GM19324 (cell line): ENCODE measurements around the gene CFAP100.

Source experiments
- ATAC-seq: cut with Tn5 transposase; IDR thresholded peaks from one replicate; pipeline ENCODE4 v1.9.1; 2021; ENCODE audit warnings: mild to moderate bottlenecking, moderate library complexity; ENCODE audit not compliant: unreplicated experiment, low FRiP score

The CFAP100 gene

DNA sequence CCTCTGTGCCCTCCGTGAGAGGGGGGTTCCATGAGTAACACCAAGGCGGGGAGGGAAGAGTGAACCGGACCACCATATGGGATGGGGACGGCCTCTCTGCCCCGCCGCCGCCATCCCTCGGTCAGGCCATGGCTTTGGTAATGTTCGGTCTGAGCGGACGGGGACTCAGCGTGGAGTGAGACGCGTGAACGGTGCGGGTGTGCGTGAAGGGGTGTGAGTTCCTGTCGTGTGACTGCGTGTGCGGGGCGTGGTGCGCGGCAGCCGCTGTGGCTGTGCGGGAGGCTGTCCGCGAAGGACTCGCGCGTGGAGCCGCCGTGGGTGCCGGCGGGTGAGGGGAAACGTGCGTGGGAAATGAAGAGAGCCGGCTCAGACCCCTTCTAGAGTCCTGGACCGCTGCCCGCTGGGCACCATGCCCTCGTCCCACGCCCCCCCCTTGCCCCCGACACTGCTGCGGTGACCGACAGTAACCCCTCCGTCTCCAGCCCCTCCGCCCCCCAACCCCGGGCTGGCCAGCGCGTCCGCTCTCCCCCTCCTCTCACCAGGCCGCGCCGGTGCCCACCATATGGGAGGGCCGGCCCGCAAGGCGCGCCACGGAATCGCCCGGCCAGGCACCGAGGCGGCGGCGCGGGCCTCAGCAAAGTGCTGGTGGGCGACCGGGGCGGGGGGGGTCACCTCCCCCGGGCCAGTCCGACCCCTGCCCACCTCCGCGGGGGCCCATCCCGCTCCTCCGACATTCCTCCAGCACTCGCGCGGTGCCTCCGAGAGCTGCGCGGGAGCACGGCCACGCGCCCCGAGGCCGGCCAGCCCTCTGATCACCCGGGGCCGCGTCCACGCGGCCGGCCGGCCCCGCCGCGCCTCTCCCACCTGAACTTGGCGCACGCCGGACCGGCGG is 38.1 kb upstream of the CFAP100 start:
- no peak for ATAC-seq

DNA sequence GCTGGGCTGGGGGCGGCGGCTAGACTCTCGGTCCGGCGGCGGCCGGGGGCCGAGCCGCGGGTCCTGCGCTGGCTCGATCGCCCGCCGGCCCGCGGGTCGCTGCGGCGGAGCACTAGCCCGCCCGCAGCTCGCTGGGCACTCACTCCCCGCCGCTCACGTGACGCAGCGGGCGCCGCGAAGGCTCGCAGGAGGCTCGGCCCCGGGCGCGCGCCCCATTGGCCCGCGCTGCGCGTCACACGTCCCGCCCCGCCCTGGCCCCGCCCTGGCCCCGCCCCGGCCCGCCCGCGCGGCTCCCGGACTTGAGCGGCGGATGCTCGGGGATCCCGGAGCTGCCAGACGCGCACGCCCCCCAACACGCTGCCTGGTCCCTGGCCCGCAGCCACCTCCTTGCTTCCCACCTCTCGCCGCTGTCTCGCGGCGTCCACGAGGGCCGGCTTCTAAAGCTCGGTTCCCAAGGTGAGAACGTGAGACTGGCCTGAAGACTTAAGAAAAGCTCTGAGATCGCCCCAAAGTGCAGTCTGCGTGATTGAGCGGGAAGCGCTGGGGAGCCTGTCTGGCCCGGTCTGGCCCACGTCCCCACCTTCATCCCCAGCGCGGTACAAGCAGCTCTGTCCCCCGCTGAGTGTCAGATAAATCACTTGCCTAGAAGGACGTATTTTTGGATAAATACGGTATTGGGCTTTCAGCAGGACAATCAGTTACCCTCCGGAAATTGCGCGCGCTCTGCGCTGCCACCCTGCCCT is 37.2 kb upstream of the CFAP100 start, which contains the start of gene KLF15:
KLF15 (minus strand) TSS at position 114 of the 743 bp plus-strand sequence. CDS start 4,486 bp downstream, outside the sequence.
- peak; percentile 80 for ATAC-seq

DNA sequence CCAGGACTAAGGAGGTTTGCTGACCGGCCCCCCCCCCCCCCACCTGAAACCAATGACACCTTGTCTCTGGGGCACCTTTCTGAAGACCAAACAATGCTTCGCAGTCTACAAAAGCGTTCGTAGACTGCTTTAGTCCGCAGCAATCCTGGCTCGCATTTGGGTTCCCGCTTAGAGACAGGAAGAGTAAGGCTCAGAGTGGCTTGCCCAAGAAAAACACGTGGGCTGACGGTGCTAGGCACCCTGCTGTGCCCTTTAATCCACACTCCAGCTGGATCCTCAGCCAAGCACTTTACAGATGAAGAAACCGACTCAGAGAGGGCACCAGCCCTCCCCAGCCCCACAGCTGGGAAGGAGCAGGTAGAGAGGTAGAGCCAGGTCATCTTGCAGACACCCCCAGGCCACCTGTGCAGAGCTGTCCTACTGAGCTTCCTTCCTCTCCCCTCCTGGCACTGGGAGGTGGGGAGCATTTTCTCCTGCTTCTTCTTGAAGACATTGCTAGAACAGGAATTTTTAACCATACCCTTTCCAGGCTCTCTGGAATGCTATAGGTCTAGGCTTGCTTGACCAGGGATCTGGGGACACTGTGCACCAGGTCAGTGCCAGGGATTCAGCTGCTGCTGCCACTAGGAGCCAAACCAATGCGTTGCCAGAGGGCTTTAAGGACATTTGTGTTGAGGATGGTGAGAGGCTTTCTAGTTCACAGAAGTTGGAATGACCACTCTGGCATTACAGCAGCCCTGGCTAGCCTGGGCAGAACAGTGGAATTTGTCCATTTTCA is 36.5 kb upstream of the CFAP100 start:
- ATAC-seq = no peak

DNA sequence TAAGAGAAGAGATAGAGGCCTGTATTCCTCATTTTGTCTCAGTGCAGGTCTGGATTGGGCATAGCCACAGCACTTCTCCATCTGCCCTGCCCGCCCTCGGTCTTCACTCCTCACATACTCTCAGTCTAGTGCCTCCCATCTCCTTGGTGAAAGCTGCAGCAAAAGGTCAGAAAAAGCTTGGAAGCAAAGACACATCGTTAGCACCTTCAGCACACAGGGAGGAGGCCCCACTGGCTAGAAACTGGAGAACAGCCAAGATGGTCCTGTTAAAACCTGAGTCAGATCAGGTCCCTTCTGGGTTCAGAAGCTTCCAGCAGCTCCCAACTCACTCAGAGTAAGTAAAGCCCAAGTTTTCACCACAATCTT is 35.9 kb upstream of the CFAP100 start:
- no peak for ATAC-seq

DNA sequence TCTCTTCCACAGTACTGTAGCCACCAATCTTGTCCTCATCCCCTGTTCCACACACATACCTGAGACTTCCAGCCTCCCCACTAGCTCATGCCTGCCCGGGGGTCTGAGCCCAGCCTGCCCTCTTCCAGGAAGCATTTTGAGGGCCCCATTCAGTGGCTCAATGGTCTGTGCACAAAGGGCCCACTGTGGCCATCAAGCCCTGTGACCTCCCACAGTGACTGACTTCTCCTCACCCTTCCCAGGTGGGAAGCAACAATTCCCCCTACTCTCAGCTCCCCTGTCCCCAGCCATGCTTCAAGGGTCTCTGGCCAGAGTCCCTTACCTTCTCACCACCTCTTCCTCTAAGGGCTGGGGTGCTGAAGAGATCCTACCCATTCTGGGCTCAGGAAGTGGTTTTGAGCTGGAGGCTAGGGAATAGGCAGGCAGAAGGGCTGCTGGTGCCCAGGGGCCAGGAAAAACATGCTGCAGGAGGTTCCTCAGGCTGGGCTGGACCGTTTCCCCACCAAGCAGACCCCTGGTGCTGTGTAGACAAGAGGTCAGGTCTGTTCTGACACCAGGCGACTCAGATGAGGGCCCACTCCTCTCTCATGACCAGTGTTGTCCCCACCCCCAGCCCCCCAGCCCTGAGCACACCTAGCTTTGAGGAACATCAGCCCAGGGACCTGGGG is 34.5 kb upstream of the CFAP100 start:
- no peak for ATAC-seq

DNA sequence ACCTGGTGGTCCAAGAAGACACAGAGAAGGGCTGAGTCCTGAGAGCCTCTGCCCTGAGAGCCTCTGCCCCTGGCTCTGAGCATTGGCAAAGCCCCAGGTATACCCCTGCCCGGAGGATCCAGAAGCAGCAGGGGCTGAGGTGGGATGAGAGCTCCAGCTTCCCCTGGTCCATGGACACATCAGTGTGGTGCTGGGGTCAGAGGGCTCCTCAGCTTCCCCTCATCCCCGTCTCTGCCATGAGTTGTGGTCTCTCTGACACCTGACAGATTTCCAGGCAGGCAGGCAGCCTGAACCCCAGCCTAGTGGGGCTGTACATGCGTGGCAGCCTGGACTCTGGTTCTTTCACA is 34.0 kb upstream of the CFAP100 start:
- no peak for ATAC-seq

DNA sequence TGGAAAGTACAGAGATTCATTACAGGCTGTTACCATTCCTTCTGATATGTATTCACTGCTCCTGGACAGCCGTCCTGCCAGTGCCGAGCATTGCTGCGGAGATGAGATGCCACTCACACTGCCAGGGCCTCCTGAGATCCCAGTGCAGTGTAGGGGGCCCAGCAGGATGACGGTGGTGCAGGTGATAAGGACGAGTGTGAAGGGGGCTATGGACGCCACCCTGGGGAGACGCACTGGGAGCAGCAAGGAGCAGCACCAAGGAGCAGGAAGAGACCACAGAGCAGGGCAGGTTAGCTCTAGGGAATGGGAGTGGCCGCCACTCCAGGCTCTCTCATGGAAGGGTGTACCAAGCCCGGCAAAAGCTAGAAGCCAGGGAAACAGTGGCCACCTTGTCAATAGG is 33.5 kb upstream of the CFAP100 start:
- no peak for ATAC-seq

DNA sequence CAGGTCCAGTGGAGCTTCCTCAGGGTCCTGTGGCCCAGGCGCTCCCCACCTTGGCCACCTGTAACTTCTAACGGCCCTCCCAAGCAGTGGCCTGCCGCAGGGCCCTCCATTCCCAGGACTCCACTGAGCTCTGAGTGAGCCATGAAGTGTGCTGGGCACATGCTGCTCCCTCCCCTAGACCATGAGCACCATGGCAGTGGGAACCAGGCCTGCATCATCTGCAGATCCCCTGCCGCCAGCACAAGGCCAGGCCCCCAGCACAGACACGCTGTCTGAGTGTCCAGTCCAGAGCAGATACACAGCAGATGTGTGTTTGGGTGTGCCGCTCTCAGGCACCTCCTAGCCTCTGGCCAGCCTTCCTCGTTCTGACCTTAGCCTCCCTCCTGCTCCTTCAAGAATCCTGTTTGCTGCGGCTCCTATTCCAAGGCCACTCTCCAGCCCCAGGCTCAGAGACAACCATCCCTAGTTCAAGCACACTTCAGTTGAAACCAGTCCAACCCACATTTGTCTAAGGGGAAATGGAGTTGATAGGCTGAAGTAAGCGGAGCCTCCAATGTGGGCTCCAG is 30.5 kb upstream of the CFAP100 start:
- no peak for ATAC-seq

DNA sequence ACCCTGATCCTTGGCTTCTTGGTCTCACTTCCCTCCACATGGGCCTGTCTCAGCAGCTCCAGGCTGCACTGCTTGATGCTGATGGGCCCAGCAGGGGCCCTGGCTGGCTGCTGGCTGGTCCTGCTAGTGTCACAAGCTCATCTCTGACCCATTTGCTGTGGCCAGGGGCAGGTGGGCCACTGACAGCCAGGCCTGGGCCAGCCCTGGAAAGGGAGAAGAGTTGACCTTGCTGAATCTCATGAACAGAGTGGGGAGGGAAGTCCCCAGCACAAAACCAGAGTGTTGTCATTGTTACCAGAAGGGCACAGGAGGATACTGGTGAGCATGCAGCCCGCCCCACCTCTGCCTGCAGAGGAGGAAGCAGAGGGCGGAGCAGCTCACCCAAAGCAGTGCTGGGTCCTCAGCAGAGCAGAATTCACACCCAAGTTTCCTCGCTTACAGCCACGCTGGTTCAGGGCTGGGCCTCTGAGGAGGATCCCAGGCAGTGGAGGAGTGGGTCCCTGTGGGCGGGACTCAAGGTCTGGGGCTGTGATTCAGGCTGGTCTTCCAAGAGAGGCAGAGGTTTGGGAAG is 29.9 kb upstream of the CFAP100 start:
- ATAC-seq = no peak

DNA sequence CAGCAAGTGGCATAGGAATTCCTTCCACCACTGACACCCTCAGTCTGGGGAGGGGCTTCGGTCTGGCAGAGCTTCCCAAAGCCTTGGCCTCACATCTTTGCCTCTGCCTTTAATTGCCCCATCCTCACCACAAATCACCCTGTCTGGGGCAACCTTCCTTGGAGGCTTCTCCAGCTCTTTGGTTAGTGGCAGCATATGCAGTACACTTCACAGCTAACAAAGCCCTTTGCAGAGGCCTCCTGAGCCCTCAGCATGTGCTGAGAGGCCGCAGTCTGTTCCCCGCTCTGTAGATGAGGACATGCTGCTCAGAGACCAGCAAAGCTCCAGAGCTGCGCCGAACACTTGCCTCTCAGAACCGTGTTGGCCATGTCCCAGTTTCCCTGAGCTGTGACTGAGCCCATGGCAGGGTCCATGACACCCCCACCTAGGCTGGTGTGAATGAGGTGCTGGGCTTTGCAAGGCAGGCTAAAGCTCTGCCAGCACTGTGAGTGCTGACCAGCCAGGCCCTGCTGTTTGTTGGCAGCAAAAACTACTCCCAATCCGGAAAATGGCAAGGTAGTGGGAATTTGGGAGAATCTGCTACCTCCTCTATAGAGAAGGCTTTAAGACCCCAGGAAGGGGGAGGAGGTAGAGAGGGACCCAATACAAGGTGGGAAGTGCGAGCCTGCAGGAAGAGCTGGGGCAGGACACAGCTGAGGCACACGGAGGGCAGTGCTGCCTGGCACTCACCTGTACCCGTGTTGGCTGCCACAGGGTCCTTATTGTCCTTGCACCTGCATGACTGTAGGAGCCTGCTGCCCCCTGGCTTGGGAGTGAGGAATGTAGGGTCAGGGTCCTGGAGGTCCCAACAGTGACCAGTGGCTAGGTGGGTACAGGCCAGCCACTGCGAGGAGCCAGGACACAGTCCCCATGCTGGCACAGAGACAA is 29.1 kb upstream of the CFAP100 start:
- ATAC-seq = no peak

DNA sequence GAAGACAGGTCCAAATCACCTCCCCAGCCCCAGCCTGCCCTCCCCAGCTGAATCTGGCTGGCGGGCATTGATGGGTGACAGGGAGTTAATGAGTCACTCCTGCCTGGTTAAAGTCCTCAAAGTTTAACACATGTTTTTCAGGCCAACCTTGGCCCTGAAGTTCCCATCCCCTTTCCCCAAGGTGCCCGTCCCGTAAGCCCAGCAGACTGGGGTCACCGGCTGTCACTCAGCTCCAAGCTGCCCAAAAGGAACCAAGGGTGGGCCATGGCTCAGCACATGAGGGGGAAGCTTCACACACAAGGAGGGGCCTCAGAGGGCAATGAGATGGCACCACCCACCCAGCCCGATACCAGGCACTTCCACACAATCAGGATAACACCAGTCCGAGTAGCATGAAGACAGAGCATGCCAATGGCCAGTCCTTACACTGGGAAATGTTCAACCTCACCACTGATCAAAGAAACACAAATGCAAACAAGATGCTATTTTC is 27.3 kb upstream of the CFAP100 start:
- no peak for ATAC-seq

DNA sequence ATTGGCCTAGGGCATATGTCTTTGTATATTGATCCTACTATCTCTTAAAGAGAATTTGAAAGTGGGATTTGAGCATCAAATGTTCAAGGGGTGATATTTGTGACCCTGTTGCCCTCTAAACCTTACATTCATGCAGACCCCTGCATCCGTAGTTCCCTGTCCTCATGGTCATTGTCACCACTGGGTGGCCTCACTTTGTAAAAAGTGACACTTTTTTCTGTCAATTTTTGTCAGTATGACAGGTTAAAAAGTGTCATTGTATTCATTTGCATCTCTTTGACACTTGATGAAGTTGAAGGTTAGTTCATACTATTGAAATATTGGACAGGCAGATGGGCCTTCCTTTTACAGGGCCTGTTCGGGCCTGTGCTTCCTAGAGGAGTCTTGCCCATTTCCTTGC is 25.2 kb upstream of the CFAP100 start:
- ATAC-seq = no peak

DNA sequence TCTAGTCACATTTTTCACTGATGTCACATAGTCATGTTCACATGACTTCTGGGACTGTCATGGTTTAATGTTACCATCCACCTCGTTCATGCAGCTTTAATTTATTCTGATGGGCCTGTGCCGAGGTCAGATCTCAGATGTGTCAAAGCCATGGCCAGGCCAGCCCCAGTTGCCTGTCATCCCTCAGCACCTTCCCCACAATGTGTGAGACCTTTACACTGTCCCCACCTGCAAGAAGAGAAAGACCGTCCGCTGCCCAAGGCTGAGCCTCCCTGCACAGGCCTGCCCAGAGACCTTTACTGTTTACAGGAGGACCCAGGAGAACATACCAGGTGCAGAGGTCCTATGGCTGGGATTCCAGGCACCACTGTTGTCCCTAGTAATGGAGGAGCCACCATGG is 24.7 kb upstream of the CFAP100 start:
- ATAC-seq = no peak

DNA sequence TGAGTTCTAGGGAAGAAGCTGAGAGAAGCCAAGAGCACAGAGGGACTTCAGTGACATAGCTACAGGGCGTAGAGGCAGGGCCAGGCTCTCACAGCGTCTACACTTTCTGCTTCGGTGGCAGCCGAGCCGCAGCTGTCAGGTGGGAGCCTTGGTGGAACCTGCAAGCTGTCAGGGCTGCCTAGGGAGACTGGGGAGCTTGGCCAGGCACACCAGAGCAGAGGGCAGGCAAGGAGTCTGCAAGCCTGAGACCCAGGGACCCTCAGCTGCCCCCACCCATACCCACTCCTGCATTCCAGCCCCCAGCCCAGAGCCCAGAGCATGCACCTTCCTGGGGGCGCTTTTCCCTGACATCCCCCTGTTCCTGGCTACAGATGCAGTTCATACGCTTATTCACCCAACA is 24.1 kb upstream of the CFAP100 start:
- ATAC-seq = no peak

DNA sequence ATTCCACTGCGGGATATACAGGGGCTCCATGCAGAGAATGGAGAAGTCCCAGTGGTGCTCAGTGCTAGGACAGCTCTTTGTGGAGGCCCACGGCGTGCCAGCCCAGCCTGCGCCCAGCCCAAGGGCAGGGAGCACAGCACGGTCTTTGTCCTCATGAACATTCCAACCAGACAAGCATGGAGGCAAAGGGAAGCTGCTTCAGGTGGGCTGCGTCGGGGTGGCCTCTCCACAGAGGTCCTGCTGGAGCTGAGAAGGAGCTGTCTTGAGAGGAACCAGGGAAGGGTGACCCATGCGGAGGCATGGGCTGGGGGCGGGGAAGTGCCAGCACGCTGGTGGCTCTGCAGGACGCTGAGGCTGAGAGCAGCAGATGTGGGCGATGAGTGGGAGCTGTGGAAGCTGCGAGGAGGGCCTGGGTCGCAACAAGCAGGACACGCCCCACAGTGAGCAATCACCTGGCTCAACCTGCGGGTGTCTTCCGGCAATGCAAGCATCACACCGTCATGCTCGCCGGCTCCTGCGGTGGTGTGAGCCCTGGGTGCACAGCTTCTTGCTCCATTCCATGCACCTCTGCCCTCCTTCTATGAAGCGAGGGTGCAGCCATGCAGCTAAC is 23.5 kb upstream of the CFAP100 start:
- no peak for ATAC-seq

DNA sequence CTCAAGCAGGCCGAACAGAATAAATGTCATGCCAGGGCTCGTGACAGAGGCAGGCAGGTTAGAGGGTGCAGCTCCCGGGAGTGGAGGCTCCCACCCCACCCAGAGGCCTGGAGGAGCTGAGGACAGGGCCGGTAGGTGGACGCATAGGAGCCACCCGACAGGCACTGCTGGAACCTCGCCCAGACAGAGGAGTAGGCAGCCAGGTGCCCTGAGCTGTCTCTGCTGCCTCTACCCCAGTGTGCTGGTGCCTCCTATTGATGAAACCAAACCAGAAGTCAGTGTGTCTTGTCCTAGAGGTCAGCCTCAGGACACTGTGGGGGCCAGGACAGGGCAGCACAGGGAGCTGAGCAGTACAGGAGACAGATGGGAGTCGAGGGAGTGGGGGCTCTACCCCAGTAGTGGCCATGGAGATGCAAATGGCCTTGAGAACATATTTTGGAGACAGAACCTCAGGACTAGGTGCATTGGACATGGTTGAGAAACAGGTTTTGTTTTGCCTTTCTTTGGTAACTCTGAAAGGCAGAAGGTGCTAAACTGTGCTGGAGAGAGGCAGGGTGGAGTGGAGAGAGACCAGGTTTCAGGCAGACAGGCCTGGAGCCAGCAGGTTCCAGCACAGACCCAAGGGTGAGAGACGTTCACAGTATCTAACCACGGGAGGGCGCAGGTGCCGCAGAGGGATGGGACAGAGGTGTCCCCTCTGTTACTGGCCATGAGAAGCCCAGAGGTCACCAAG is 22.1 kb upstream of the CFAP100 start:
- ATAC-seq = no peak

DNA sequence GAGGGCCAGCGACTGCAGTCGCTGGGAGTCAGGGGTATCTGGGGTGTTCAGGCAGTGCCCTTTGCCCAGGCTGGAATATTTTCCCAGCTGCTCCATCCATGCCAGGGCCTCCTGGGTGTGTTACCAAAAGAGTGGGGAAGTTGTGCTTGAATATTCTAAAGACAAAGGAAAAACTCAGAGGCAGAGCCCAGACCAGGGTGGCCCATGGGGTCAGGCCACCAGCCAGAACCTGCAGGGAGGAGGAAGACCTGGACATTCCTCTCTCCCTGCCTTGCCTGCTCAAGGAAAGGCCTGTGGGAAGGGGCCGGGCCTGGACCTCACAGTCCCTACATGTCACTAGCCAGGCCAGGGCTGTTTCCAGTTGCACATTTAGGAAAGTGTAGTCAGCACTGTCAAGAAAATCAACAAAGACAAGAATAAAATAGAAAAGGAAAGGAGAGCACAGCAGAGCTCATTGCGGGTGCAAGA is 21.5 kb upstream of the CFAP100 start:
- no peak for ATAC-seq
